Hepatocyte (in vitro differentiated cells): ENCODE measurements around the gene STRA6.

Source experiments
- CTCF ChIP-seq: fragments of 200-600 bp; sonication (generic); IDR thresholded peaks from 2 replicates; pipeline ENCODE4 v1.5.1; 2016; ENCODE audit warnings: antibody characterized with exemption, mild to moderate bottlenecking; ENCODE audit not compliant: poor library complexity
- EZH2phosphoT487 ChIP-seq: fragments of 200-600 bp; sonication (generic); IDR thresholded peaks from one replicate; pipeline ENCODE4 v1.6.1; 2018; ENCODE audit warnings: antibody characterized with exemption, mild to moderate bottlenecking, low read depth, moderate library complexity; ENCODE audit not compliant: unreplicated experiment, severe bottlenecking

DNA sequence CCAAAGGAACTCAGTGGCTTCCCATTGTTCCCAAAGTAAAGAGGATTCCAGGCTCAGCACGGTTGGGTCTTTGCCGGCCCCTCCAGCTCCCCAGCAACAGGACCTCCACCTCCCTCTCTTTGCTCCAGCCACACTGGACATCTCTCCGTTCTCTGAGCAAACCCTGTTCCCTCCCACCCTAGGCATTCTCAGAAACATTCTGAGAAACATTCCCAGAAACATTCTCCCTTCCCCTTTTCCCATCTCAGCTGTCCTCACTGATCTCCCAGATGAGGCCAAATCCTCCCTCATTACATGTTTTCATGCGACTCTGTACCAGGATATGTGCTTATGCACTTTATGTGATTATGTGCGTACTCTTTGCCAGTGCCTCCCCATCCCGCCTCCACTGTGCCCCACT lies 47.7 kb upstream of the STRA6 start:
- TF ChIP-seq CTCF, result no peak
- TF ChIP-seq EZH2phosphoT487, result no peak
